HEK293T (cell line): ENCODE results near the gene ABCC8.

Source experiments
- CTCF ChIA-PET: fragments of 350-600 bp; formaldehyde crosslinking; extraction: SDS; loops from one replicate; lab custom pipeline; 2021; ENCODE audit warnings: antibody characterized with exemption, inconsistent platforms; lab: Yijun Ruan, JAX
- POLR2A ChIA-PET: fragments of 350-600 bp; formaldehyde crosslinking; extraction: SDS; loops from one replicate; lab custom pipeline; 2020; ENCODE audit warnings: antibody characterized with exemption, inconsistent platforms; lab: Yijun Ruan, JAX
- DNase-seq: peaks from one replicate; pipeline ENCODE4 v3.0.0; 2012; ENCODE audit warnings: mixed read lengths; ENCODE audit errors: extremely low spot score
- ARNT ChIP-seq: fragments of 450-650 bp; IDR thresholded peaks from 2 replicates; pipeline ENCODE4 v1.6.1; 2017; ENCODE audit warnings: mild to moderate bottlenecking
- BHLHE40 ChIP-seq: fragments of 450-650 bp; IDR thresholded peaks from 2 replicates; pipeline ENCODE4 v1.6.1; 2016; ENCODE audit warnings: mild to moderate bottlenecking, moderate library complexity, borderline replicate concordance
- CTBP1 ChIP-seq: fragments of 450-650 bp; IDR thresholded peaks from 2 replicates; pipeline ENCODE4 v1.6.1; 2016; ENCODE audit warnings: borderline replicate concordance
- ELF4 ChIP-seq: fragments of 450-650 bp; IDR thresholded peaks from 2 replicates; pipeline ENCODE4 v1.6.1; 2017; ENCODE audit warnings: antibody characterized with exemption
- FOXA1 ChIP-seq: fragments of 450-650 bp; IDR thresholded peaks from 2 replicates; pipeline ENCODE4 v1.6.1; 2016; ENCODE audit warnings: mild to moderate bottlenecking
- FOXK2 ChIP-seq: fragments of 450-650 bp; IDR thresholded peaks from 2 replicates; pipeline ENCODE4 v1.6.1; 2016; ENCODE audit warnings: mild to moderate bottlenecking
- FOXM1 ChIP-seq: fragments of 450-650 bp; IDR thresholded peaks from 2 replicates; pipeline ENCODE4 v1.6.1; 2017; ENCODE audit warnings: mild to moderate bottlenecking, borderline replicate concordance
- HDGF ChIP-seq: fragments of 450-650 bp; IDR thresholded peaks from 2 replicates; pipeline ENCODE4 v1.6.1; 2017; ENCODE audit warnings: antibody characterized with exemption, borderline replicate concordance
- L3MBTL2 ChIP-seq: fragments of 450-650 bp; conservative IDR thresholded peaks from 2 replicates; pipeline ENCODE4 v1.6.1; 2016; ENCODE audit warnings: mild to moderate bottlenecking
- LEF1 ChIP-seq: fragments of 450-650 bp; IDR thresholded peaks from 2 replicates; pipeline ENCODE4 v1.6.1; 2017; ENCODE audit warnings: mild to moderate bottlenecking, borderline replicate concordance
- NFRKB ChIP-seq: fragments of 450-650 bp; IDR thresholded peaks from 2 replicates; pipeline ENCODE4 v1.6.1; 2016; ENCODE audit warnings: mild to moderate bottlenecking, moderate library complexity
- SP1 ChIP-seq: fragments of 450-650 bp; IDR thresholded peaks from 2 replicates; pipeline ENCODE4 v1.6.1; 2017
- SUZ12 ChIP-seq: fragments of 450-650 bp; IDR thresholded peaks from 2 replicates; pipeline ENCODE4 v1.6.1; 2016; ENCODE audit warnings: mild to moderate bottlenecking
- TARDBP ChIP-seq: fragments of 450-650 bp; IDR thresholded peaks from 2 replicates; pipeline ENCODE4 v1.6.1; 2016
- ZNF384 ChIP-seq: fragments of 450-650 bp; IDR thresholded peaks from 2 replicates; pipeline ENCODE4 v1.6.1; 2016
- TF ChIP-seq, protein P1 (sequence below): fragments of 450-650 bp; IDR thresholded peaks from 2 replicates; pipeline ENCODE4 v1.6.1; 2016

Gene ABCC8

DNA sequence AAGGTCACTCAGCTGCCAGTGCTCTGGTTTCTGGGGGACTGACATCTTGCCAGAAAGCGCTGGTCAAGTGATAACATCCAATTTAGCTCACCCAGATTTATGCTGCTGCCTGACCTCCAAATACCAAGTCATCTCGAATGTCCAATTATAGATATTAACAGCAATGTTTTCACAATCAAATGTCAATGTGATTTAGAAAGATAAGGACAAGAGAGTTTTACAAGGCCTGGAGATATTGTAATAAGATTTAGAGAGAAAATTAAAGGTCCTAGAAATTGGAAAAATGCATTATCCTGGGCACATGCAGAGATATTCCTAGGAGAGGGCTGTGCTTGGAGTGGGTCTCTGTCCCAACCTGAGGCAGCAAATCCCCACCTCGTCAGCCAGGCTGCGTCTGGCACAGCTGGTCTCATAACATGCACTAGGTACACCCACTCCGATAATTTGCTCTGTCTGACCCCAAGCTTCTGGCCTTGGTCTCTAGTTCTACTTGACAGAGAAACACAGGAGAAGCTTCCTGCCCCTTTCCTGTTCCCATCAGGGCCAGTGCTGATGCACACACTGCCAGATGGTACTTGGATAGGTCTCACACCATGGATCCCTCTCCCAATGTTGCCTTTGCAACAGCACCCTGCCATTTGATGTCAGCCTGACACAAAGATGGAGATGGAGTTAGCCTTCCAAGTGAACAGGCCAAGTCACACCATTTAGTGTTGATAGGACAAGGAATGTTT lies 39.0 kb upstream of the ABCC8 start:
- DNase-seq, result no peak
- ChIA-PET CTCF (interaction anchor here (0.9 to 4.9 kb wide), 2 partner anchors 12 kb away, joined by 4 to 41 read pairs; no protein-coding TSS in a partner anchor), POLR2A (interaction anchor here (0.7 kb wide), 1 partner anchor 8 kb away, joined by 3 read pairs; no protein-coding TSS in a partner anchor)
- TF ChIP-seq LEF1 (no peak), FOXK2 (no peak), CTBP1 (no peak), ELF4 (no peak), BHLHE40 (no peak), L3MBTL2 (no peak), HDGF (no peak), SP1 (no peak), FOXM1 (no peak), ZNF384 (no peak), ARNT (no peak), FOXA1 (no peak), TARDBP (no peak), NFRKB (no peak), SUZ12 (no peak)
- TF ChIP-seq, protein P1, sequence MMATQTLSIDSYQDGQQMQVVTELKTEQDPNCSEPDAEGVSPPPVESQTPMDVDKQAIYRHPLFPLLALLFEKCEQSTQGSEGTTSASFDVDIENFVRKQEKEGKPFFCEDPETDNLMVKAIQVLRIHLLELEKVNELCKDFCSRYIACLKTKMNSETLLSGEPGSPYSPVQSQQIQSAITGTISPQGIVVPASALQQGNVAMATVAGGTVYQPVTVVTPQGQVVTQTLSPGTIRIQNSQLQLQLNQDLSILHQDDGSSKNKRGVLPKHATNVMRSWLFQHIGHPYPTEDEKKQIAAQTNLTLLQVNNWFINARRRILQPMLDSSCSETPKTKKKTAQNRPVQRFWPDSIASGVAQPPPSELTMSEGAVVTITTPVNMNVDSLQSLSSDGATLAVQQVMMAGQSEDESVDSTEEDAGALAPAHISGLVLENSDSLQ, result no peak

GRCh38 chr11:17514476-17514875 lies 37.8 kb upstream of the ABCC8 start:
- CTCF ChIA-PET, result interaction anchor here (0.9 to 1.6 kb wide), 2 partner anchors 14 kb away, joined by 4 to 7 read pairs; no protein-coding TSS in a partner anchor
- POLR2A ChIA-PET, result no interaction called here
- TF ChIP-seq NFRKB (no peak), SUZ12 (no peak), HDGF (no peak)
- no peak for DNase-seq

DNA sequence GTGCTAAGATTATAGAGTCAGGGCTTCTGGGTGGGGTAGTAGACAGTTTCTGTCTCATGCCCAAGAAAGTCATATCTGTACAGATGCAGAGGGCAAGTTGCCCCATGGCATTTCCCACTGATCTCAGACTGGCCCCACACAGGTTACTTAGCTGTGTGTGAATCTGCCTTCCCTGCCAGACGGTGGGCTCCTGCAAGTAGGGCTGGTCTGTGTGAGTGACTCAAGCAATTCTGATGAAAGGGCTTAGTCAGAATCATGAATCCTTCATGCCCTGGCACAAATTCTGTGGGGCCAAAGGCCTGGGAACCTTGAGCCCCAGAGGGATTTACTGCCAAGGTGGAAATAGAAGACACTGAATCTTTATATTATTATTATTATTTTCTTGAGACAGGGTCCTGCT lies 37.2 kb upstream of the ABCC8 start:
- TF ChIP-seq SP1 (no peak), NFRKB (no peak), SUZ12 (no peak), ARNT (no peak), TARDBP (no peak), ELF4 (no peak), ZNF384 (no peak), FOXM1 (no peak), HDGF (no peak), CTBP1 (no peak), FOXA1 (no peak), L3MBTL2 (no peak), LEF1 (no peak), BHLHE40 (no peak)
- TF ChIP-seq, protein P1, result no peak
- POLR2A ChIA-PET, result interaction anchor here (1.2 kb wide), 1 partner anchor 165 kb away, joined by 6 read pairs; no protein-coding TSS in a partner anchor

DNA sequence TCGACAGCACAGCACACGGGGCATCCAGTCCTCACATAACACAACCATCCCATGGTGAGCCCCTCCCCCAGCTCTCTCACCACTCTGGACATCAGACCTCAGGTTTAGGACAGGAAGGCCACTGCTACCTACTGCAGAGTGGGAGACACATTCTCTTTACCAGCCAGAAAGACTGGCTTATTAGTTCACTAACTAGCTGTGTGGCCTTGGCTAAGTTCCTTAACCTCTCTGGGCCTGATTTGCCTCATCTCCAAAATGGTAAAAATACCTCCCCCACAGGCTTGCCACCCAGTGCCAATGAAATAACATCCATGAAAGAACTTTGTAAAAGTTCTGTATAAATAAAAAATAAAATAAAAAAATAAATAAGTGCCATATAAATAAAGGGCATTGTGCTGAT lies 35.5 kb upstream of the ABCC8 start:
- ChIA-PET CTCF (no interaction called here), POLR2A (no interaction called here)
- TF ChIP-seq ARNT, result no peak
- TF ChIP-seq BHLHE40, result no peak
- TF ChIP-seq LEF1, result no peak
- no peak for TF ChIP-seq L3MBTL2
- TF ChIP-seq FOXA1, result no peak
- TF ChIP-seq FOXM1, result no peak
- no peak for TF ChIP-seq SP1
- no peak for TF ChIP-seq HDGF
- DNase-seq, result no peak

More for the DNA sequence above, 37.2 kb upstream of the ABCC8 start:
- CTCF ChIA-PET, result interaction anchor here (0.9 to 1.6 kb wide), 3 partner anchors 9 to 125 kb away, joined by 4 to 7 read pairs (median 6); partner anchors contain the start of gene KCNJ11
- no peak for DNase-seq

DNA sequence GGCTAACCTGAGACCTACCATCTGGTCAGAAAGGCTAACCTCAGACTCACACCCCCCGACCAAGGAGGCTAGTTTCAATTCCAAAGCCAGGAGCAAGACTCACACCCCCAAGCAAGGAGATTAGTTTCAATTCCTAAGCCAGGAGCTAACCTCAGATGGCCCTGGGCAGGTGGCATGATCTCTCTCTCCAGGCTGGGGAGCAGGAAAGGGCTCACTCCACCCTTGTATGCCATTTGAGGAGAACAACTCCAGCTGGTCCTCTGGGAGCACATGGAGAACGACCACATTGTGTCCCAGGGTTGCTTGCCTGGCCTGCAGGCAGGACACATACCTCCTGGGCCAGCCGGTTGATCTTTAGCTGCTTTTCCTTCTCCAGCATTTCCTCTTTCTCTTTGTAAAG lies 34.9 kb upstream of the ABCC8 start:
- TF ChIP-seq HDGF, result no peak
- TF ChIP-seq NFRKB, result no peak
- no peak for TF ChIP-seq L3MBTL2
- no peak for TF ChIP-seq SP1
- TF ChIP-seq, protein P1, result no peak
- TF ChIP-seq ARNT, result no peak
- no peak for TF ChIP-seq BHLHE40
- no peak for TF ChIP-seq CTBP1
- no peak for TF ChIP-seq ELF4
- no peak for TF ChIP-seq FOXM1
- POLR2A ChIA-PET, result no interaction called here
- CTCF ChIA-PET, result no interaction called here
- no peak for DNase-seq
